Retinal pigment epithelial cell (primary cell): ENCODE data around the gene PPIL6.

Experiments used
- DNase-seq: peaks from one replicate; pipeline ENCODE4 v3.0.0-alpha.2; 2010; ENCODE audit warnings: low read depth
- H3K4me3 ChIP-seq: 2 replicates; pipeline ENCODE4 v1.5.1; 2011; ENCODE audit warnings: mild to moderate bottlenecking, low read length, control low read depth, moderate library complexity
- CTCF ChIP-seq: conservative IDR thresholded peaks from 2 replicates; pipeline ENCODE4 v1.5.1; 2011; ENCODE audit warnings: low read depth, low read length, control low read depth, inconsistent platforms

PPIL6 gene

GRCh38 chr6:109457562-109457996 is 17.2 kb upstream of the PPIL6 start:
- no peak for DNase-seq
- H3K4me3 ChIP-seq, result no peak overlapping the region
- TF ChIP-seq CTCF, result no peak

GRCh38 chr6:109456710-109457561 is 16.5 kb upstream of the PPIL6 start:
- DNase-seq, result no peak
- H3K4me3 ChIP-seq, result peak overlapping the region; percentile 85

GRCh38 chr6:109456111-109456583 is 15.7 kb upstream of the PPIL6 start:
- DNase-seq, result no peak
- H3K4me3 ChIP-seq, result peak overlapping the region; percentile 85

More at GRCh38 chr6:109456710-109457561, 16.5 kb upstream of the PPIL6 start:
- no peak for TF ChIP-seq CTCF

GRCh38 chr6:109455437-109456110 is 15.1 kb upstream of the PPIL6 start, which contains the start of gene MICAL1:
Gene MICAL1 (minus strand): TSS chr6:109455772. CDS start chr6:109454196, 1,576 bp downstream.
- DNase-seq, result no peak
- peak; percentile 38 for TF ChIP-seq CTCF
- peak within 1 kb of the TSS; percentile 85 for H3K4me3 ChIP-seq

More at GRCh38 chr6:109456111-109456583, 15.7 kb upstream of the PPIL6 start:
- TF ChIP-seq CTCF, result no peak

- no peak for TF ChIP-seq CTCF
- H3K4me3 ChIP-seq, result peak overlapping the region; percentile 85
- DNase-seq, result no peak
Measured at GRCh38 chr6:109454496-109455436, 14.3 kb upstream of the PPIL6 start.
